ENCODE measurements around the gene SCAMP2. TPM values are rescaled to one million over a fixed set of nuclear protein-coding genes. Genes with fewer than 3 reads are reported as not detected.

SCAMP2 gene
- total and polyA plus RNA-seq, 10 of the 15 experiments (the other 5 are each of a cell fraction or from before 2014, with no cell fraction given): 10.9 to 158 (median 99.6) TPM

GRCh38 chr15:74815961-74816360 is 57.2 kb downstream of the SCAMP2 start:
- Histone ChIP-seq H4K20me1 (ENCODE audit: control insufficient read depth, insufficient read depth) (no peaks in the 10 kb centered on the region), H3K9me3 (replicated peaks; ENCODE audit: control insufficient read depth, insufficient read depth, low read length) (no peaks in the 10 kb centered on the region), H3K9ac (ENCODE audit: control insufficient read depth, insufficient read depth, low read length) (no peak overlapping the region), H3K79me2 (ENCODE audit: control insufficient read depth, insufficient read depth, low read length) (no peaks in the 10 kb centered on the region), H2AFZ (ENCODE audit: control insufficient read depth, low read depth, low read length) (no peak overlapping the region), H3K4me3 (no peak overlapping the region), H3K4me1 (ENCODE audit: control insufficient read depth, insufficient read depth, low read length) (peaks cover 7% of the 10 kb centered on the region), H3K36me3 (ENCODE audit: control insufficient read depth in 2 of 2, insufficient read depth in 2 of 2, low read length in 1 of 2) (no peaks in the 10 kb centered on the region), H3K27me3 (replicated peaks in 1 of 2; ENCODE audit: control insufficient read depth in 2 of 2, insufficient read depth in 2 of 2, low read length in 1 of 2) (no peaks in the 10 kb centered on the region), H3K27ac (ENCODE audit: control insufficient read depth, insufficient read depth) (no peak overlapping the region), H3K4me2 (ENCODE audit: control insufficient read depth, insufficient read depth) (no peak overlapping the region)
- ATAC-seq (no peak), DNase-seq (ENCODE audit: low read depth, low spot score) (no peak), FAIRE-seq (no peak)
- ChIA-PET RAD21 (ENCODE audit: unreplicated experiment) (interaction anchor here (1.1 to 1.8 kb wide), 2 partner anchors 17 to 45 kb away, joined by 6 to 7 read pairs; no protein-coding TSS in a partner anchor), POLR2A (interaction anchor here (1.3 kb wide), 1 partner anchor 54 kb away, joined by 4 read pairs; no protein-coding TSS in a partner anchor), SMC1A (ENCODE audit: uncharacterized antibody, unreplicated experiment) (interaction anchor here (0.9 to 2.0 kb wide), 4 partner anchors 12 to 86 kb away, joined by 3 to 5 read pairs (median 4); no protein-coding TSS in a partner anchor), CTCF (interaction anchor here (2.5 kb wide), 1 partner anchor 46 kb away, joined by 14 read pairs; no protein-coding TSS in a partner anchor)
- TF ChIP-seq CBX5 (IDR thresholded peaks at IDR 0.05; ENCODE audit: low read depth): no peak
- no peak for TF ChIP-seq ZNF687 (IDR thresholded peaks at IDR 0.05)
- TF ChIP-seq IKZF1 (conservative IDR thresholded peaks at IDR 0.05): no peak
- TF ChIP-seq SMARCA5 (IDR thresholded peaks at IDR 0.05): no peak
- TF ChIP-seq CBX3 (IDR thresholded peaks at IDR 0.05; ENCODE audit: borderline replicate concordance, low read depth): no peak
- TF ChIP-seq ZBED1 (IDR thresholded peaks at IDR 0.05; ENCODE audit: borderline replicate concordance): no peak
- TF ChIP-seq ZSCAN29 (IDR thresholded peaks at IDR 0.05): no peak
- no peak for TF ChIP-seq BRCA1 (IDR thresholded peaks at IDR 0.05; ENCODE audit: low read depth, low read length)
- no peak for TF ChIP-seq YY1 (IDR thresholded peaks at IDR 0.05; ENCODE audit: low read depth, low read length)
- no peak for TF ChIP-seq ZZZ3 (IDR thresholded peaks at IDR 0.05; ENCODE audit: control insufficient read depth, insufficient read length, low read depth)
- TF ChIP-seq SKIL (IDR thresholded peaks at IDR 0.05; ENCODE audit: low read depth, poor library complexity, severe bottlenecking): no peak
- in situ Hi-C loops (cut with MboI) (no loop called here), intact Hi-C loops (cut with micrococcal nuclease; ENCODE audit: unreplicated experiment) (no loop called here)
- BruUV-seq (replicated peaks): no TSS peak
- 85% methylated on average over 14 of the region's 15 CpGs for WGBS (ENCODE audit: insufficient coverage, insufficient replicate concordance, low lambda C conversion rate, missing lambda C conversion rate)
